Skeletal muscle satellite cell (primary cell): ENCODE data around the gene DOLPP1.

ENCODE experiments used
- H3K27me3 ChIP-seq: 2 replicates; pipeline ENCODE4 v1.7.0; 2013; ENCODE audit warnings: low read length; ENCODE audit not compliant: control insufficient read depth, insufficient read depth
- H3K36me3 ChIP-seq: 2 replicates; pipeline ENCODE4 v1.7.0; 2013; ENCODE audit warnings: mild to moderate bottlenecking, control low read depth, low read length; ENCODE audit not compliant: insufficient read depth
- H3K4me1 ChIP-seq: 2 replicates; pipeline ENCODE4 v1.7.0; 2013; ENCODE audit warnings: low read length; ENCODE audit not compliant: control insufficient read depth, insufficient read depth
- H3K4me2 ChIP-seq: 2 replicates; pipeline ENCODE4 v1.7.0; 2013; ENCODE audit warnings: mild to moderate bottlenecking, low read length
- H3K4me3 ChIP-seq: 2 replicates; pipeline ENCODE4 v1.7.0; 2013; ENCODE audit warnings: low read length
- H3K9ac ChIP-seq: 2 replicates; pipeline ENCODE4 v1.7.0; 2013; ENCODE audit warnings: mild to moderate bottlenecking, low read depth, low read length, moderate library complexity
- H3K9me3 ChIP-seq: replicated peaks from 2 replicates; pipeline ENCODE4 v1.7.0; 2013; ENCODE audit warnings: mild to moderate bottlenecking, control low read depth, low read length

DOLPP1 gene

DNA sequence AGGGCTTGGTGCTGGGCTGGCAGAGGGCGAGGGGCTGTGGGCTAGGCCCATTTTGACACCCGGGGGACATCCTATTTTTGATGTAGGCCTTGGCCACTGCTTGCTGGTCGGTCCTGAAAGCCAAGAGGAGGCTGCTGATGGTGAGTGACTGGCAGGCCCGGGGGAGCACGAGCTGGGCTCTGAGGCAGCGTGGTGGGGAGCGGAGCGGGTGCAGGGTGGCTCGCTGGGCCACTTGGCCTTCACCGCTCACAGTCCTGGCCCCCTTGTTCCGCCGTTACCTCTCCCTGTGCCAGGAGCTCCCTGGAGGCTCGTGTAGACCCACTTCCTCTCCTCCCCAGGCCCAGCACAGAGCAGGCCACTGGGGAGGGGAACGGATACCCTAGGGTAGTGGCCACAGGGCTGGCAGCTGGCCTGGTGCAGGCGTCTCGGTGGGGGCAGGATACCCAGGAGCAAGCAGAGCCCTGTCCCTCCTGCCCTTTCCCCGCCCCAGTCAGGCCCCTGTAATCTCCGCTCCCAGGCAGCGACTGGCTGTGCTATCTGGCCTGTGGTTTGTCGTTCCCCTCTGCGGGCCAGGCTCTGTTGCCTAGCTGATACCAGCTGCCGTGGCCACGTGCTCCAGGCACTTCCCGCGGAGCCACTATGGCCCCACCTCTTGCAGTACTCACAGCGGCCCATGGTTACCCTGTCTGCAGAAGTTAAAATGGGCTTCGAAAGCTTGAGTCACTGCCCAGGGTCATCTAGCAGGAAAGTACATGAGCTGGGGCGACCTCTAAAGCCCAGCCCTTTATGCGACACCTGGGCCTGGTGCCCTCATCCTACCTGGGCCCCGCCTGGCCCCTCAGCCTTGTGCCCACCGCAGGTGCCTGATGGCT lies 11.7 kb upstream of the DOLPP1 start:
- no peaks in the 10 kb centered on the region for H3K4me1 ChIP-seq
- no peak overlapping the region for H3K4me3 ChIP-seq
- no peaks in the 10 kb centered on the region for H3K27me3 ChIP-seq
- no peak overlapping the region for H3K4me2 ChIP-seq
- H3K9me3 ChIP-seq = no peaks in the 10 kb centered on the region
- no peak overlapping the region for H3K9ac ChIP-seq
- H3K36me3 ChIP-seq = peaks cover 28% of the 10 kb centered on the region

DNA sequence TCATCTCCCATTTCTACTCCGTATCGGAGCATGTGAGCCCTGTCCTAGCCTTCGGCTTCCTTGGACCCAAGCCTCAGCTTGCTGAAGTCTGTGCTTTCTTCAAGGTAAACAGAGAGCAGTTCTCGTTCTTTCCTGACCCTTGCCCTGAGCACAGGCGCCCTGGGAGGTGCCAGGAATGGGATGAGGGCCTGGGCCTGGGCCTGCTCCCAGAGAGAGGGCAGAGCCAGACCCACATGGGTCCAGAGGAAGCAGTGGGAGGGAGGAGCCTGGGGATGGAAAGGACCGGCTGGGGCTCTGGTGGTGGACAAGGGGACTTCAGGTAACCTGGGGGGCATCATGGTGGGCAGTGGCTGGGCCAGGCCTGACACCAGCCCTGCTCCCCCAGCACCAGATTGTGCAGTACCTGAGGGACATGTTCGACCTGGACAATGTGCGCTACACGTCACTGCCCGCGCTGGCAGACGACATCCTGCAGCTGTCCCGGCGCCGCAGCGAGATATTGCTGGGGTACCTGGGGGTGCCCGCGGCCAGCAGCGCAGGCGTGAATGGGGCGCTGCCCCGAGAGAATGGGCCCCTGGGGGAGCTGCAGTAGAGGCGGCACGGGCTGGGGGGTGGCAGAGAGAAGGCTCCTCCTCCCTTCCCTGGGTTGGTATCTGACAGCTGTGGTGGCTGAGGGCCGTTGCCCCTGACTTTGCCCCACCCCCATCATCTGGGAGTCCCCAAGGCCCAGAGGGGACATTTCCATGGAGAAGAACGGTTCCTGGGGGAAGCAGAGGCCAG lies 10.9 kb upstream of the DOLPP1 start:
- Histone ChIP-seq H3K36me3 (peaks cover 28% of the 10 kb centered on the region), H3K4me2 (no peak overlapping the region), H3K9me3 (no peaks in the 10 kb centered on the region), H3K9ac (no peak overlapping the region), H3K4me1 (no peaks in the 10 kb centered on the region), H3K4me3 (no peak overlapping the region), H3K27me3 (no peaks in the 10 kb centered on the region)

DNA sequence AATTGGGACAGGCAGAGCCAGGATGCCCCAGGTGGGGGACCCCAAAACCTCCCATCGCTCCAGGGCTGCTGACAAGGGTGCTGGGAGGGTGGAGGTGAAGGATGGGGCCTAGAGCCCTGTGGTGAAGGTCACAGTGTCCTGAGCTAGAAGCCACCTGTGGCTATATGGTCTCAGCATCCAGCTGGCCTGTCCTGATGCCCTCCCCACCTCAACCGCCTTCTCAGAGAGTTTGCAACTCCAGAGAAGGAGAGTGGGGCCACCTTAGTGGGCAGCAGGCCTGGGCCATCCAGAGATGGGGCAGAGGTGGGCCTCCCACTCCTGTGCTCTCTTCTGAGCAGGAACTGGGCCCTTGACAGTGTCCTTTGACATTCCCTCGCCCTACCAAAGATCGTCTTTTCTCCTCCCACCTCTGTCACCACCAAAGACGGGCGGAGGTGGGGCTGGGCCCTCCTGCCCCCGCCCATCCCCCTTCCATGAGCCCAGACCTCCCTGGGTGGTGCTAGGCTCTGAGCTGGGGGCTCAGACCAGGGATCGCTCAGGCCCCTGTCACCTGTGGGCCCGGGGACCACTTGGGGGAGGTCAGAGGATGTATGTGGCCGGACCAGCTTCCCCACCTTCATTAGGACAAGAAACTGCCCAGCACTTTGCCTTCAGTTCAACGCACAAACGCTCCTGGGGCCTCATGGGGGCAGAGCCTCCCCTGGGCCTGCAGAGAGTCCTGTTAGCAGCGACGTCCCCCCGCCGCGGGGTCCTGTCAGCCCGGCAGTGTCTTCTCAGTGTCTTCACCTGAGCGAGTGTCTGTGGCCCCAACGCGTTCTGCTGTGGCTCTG lies 10.0 kb upstream of the DOLPP1 start:
- H3K4me1 ChIP-seq = no peaks in the 10 kb centered on the region
- H3K4me3 ChIP-seq = no peak overlapping the region
- H3K9me3 ChIP-seq = no peaks in the 10 kb centered on the region
- H3K4me2 ChIP-seq = no peak overlapping the region
- H3K27me3 ChIP-seq = no peaks in the 10 kb centered on the region
- H3K9ac ChIP-seq = no peak overlapping the region
- H3K36me3 ChIP-seq = peaks cover 20% of the 10 kb centered on the region

DNA sequence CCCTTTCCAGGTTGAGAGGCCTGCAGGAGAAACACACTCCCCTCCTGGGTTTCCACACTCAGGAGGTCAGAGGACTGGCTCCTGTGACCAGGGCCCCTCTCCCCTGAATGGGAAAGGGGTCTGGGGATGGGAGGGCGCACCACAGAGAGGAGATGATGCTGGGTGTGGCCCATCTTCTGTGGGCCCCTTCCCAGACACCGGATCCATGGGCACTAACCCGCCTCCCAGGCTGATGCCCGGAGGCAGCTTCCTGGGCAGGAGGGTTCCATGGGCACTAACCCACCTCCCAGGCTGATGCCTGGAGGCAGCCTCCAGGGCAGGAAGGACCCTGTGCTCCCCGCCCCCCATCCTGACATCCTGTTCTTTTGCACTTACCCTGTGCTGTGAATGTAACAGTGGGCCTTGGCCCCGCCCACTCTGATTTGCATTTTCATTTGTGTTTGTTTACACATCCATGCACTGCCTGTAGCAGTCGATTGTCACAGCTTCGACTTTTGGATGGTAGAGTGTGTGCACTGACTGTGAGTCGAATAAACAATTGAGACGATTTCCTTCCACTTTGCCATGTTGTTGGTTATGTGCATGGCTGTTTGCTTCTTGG lies 9.3 kb upstream of the DOLPP1 start:
- H3K27me3 ChIP-seq = no peaks in the 10 kb centered on the region
- H3K36me3 ChIP-seq = peaks cover 20% of the 10 kb centered on the region
- no peak overlapping the region for H3K4me3 ChIP-seq
- no peak overlapping the region for H3K9ac ChIP-seq
- H3K4me2 ChIP-seq = no peak overlapping the region
- H3K4me1 ChIP-seq = no peaks in the 10 kb centered on the region
- no peaks in the 10 kb centered on the region for H3K9me3 ChIP-seq

DNA sequence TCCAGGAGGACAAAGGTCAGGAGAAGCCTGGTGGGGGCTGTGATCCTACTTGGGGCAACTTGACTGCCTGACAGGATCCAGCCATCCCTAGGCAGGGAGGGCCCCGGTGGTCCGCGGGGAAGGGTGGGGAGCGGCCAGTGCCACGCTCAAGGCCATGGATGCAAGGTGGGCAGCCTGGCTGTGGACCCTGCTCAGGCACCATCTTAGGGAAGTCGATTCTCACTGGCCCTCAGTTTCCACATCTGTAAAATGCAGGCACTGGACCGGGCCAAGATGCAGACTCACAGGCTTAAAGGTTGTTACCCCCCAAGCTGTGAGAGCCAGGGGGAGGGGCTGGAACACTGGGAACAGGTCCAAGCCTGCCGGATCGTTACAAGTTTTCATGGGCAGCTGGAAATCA lies 8.7 kb upstream of the DOLPP1 start:
- Histone ChIP-seq H3K9ac (no peak overlapping the region), H3K4me1 (no peaks in the 10 kb centered on the region), H3K9me3 (no peaks in the 10 kb centered on the region), H3K4me3 (no peak overlapping the region), H3K27me3 (no peaks in the 10 kb centered on the region), H3K36me3 (peaks cover 18% of the 10 kb centered on the region), H3K4me2 (no peak overlapping the region)

DNA sequence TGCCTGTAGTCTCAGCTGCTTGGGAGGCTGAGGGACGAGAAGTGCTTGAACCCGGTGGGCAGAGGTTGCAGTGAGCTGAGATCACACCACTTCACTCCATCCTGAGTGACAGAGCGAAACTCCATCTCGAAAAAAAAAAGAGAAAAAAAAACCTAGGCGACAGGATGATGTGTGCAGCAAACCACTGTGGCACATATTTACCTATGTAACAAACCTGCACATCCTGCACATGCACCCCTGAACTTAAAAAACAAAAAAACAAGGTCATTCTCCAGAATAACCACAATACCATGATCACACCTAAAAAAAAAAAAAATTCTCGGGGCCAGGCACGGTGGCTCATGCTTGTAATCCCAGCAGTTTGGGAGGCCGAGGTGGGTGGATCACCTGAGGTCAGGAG lies 7.5 kb upstream of the DOLPP1 start:
- H3K27me3 ChIP-seq = no peaks in the 10 kb centered on the region
- H3K36me3 ChIP-seq = peaks cover 6% of the 10 kb centered on the region
- H3K4me2 ChIP-seq = no peak overlapping the region
- H3K4me1 ChIP-seq = no peaks in the 10 kb centered on the region
- no peaks in the 10 kb centered on the region for H3K9me3 ChIP-seq
- H3K4me3 ChIP-seq = no peak overlapping the region
- no peak overlapping the region for H3K9ac ChIP-seq

DNA sequence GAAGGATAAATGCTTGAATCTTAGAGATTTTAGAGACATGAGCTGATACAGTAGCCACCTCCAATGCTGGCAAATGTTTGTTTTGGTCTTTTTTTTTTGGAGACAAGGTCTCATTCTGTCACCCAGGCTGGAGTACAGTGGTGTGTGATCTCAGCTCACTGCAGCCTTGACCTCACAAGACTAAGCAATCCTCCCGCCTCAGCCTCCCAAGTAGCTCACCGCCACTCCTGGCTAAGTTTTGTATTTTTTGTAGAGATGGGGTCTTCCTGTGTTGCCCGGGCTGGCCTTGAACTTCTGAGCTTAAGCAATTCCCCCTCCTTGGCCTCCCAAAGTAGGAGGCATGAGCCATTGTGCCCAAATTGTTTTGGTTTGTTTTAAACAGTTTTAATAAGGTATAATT lies 6.8 kb upstream of the DOLPP1 start:
- H3K9ac ChIP-seq = no peak overlapping the region

GRCh38 chr9:129075996-129076639 lies 4.8 kb upstream of the DOLPP1 start:
- H3K9ac ChIP-seq = no peak overlapping the region
- H3K9me3 ChIP-seq = no peaks in the 10 kb centered on the region
- no peak overlapping the region for H3K4me3 ChIP-seq
- H3K36me3 ChIP-seq = no peaks in the 10 kb centered on the region
- H3K4me1 ChIP-seq = peaks cover 6% of the 10 kb centered on the region
- H3K27me3 ChIP-seq = no peaks in the 10 kb centered on the region
- no peak overlapping the region for H3K4me2 ChIP-seq

More for the DNA sequence above, 6.8 kb upstream of the DOLPP1 start:
- Histone ChIP-seq H3K4me2 (no peak overlapping the region), H3K27me3 (no peaks in the 10 kb centered on the region), H3K9me3 (no peaks in the 10 kb centered on the region), H3K4me3 (no peak overlapping the region), H3K4me1 (no peaks in the 10 kb centered on the region), H3K36me3 (no peaks in the 10 kb centered on the region)

DNA sequence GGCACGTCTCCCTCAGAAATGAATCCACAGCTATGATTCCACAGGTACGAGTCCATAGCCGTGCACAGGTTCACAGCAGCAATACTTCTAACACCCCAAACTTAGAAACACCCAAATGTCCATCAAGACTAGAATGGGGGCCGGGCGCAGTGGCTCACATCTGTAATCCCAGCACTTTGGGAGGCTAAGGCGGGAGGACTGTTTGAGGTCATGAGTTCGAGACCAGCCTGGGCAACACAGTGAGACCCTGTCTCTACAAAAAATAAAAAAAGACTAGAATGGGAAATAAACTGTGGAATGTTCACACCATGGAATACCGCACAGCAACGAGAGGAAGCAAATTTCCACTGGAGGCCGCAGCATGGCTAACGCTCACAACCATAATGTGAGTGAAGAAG lies 4.3 kb upstream of the DOLPP1 start:
- Histone ChIP-seq H3K27me3 (no peaks in the 10 kb centered on the region), H3K9me3 (no peaks in the 10 kb centered on the region), H3K4me2 (no peak overlapping the region), H3K9ac (no peak overlapping the region), H3K4me1 (peaks cover 8% of the 10 kb centered on the region), H3K4me3 (no peak overlapping the region), H3K36me3 (no peaks in the 10 kb centered on the region)

- Histone ChIP-seq H3K9ac (no peak overlapping the region), H3K9me3 (no peaks in the 10 kb centered on the region), H3K4me3 (no peak overlapping the region), H3K36me3 (no peaks in the 10 kb centered on the region), H3K4me1 (peaks cover 14% of the 10 kb centered on the region), H3K27me3 (no peaks in the 10 kb centered on the region), H3K4me2 (no peak overlapping the region)
These were observed 3.7 kb upstream of the DOLPP1 start for GRCh38 chr9:129077236-129077635.
